Measurements from ENCODE around the gene KIDINS220. TPM values are rescaled to one million over a fixed set of nuclear protein-coding genes. Genes with fewer than 3 reads are reported as not detected.

The KIDINS220 gene
- total RNA-seq, 2 donors from 2014 or later: 33.2 to 44.5 TPM

- Mint-ChIP-seq H3K4me1 (peaks cover 1% of the 10 kb centered on the region), H3K27ac (no peak overlapping the region), H3K4me3 (no peak overlapping the region), H3K27me3 (no peaks in the 10 kb centered on the region), H3K36me3 (ENCODE audit: low read depth) (no peaks in the 10 kb centered on the region)
- DNase-seq (no peak), ATAC-seq (no peak)
- H3K9me3 ChIP-seq (ENCODE audit: control insufficient read depth, low read length, poor library complexity, severe bottlenecking): no peaks in the 10 kb centered on the region
Measured at GRCh38 chr2:8862230-8862629, 24.8 kb upstream of the KIDINS220 start.

- DNase-seq (no peak), ATAC-seq (no peak)
- no peak overlapping the region for H3K4me3 Mint-ChIP-seq
- no peaks in the 10 kb centered on the region for H3K27me3 Mint-ChIP-seq
- no peak overlapping the region for H3K27ac Mint-ChIP-seq
- H3K4me1 Mint-ChIP-seq: no peaks in the 10 kb centered on the region
- no peaks in the 10 kb centered on the region for H3K36me3 Mint-ChIP-seq (ENCODE audit: low read depth)
- H3K9me3 ChIP-seq (ENCODE audit: control insufficient read depth, low read length, poor library complexity, severe bottlenecking): no peaks in the 10 kb centered on the region
Measured at GRCh38 chr2:8861797-8862196, 24.4 kb upstream of the KIDINS220 start.

GRCh38 chr2:8860239-8860638, 22.8 kb upstream of the KIDINS220 start:
- no peak overlapping the region for H3K4me3 Mint-ChIP-seq
- no peaks in the 10 kb centered on the region for H3K27me3 Mint-ChIP-seq
- no peaks in the 10 kb centered on the region for H3K9me3 ChIP-seq (ENCODE audit: control insufficient read depth, low read length, poor library complexity, severe bottlenecking)
- no peaks in the 10 kb centered on the region for H3K4me1 Mint-ChIP-seq
- DNase-seq (no peak), ATAC-seq (no peak)
- no peaks in the 10 kb centered on the region for H3K36me3 Mint-ChIP-seq (ENCODE audit: low read depth)
- H3K27ac Mint-ChIP-seq: no peak overlapping the region

GRCh38 chr2:8858910-8859309, 21.5 kb upstream of the KIDINS220 start:
- H3K27me3 Mint-ChIP-seq: no peaks in the 10 kb centered on the region
- no peak overlapping the region for H3K4me3 Mint-ChIP-seq
- H3K4me1 Mint-ChIP-seq: no peaks in the 10 kb centered on the region
- no peaks in the 10 kb centered on the region for H3K36me3 Mint-ChIP-seq (ENCODE audit: low read depth)
- no peaks in the 10 kb centered on the region for H3K9me3 ChIP-seq (ENCODE audit: control insufficient read depth, low read length, poor library complexity, severe bottlenecking)
- no peak for ATAC-seq
- no peak overlapping the region for H3K27ac Mint-ChIP-seq
- no peak for DNase-seq

- H3K9me3 ChIP-seq (ENCODE audit: control insufficient read depth, low read length, poor library complexity, severe bottlenecking): no peaks in the 10 kb centered on the region
- Mint-ChIP-seq H3K4me1 (no peaks in the 10 kb centered on the region), H3K36me3 (ENCODE audit: low read depth) (no peaks in the 10 kb centered on the region), H3K27me3 (no peaks in the 10 kb centered on the region), H3K27ac (no peak overlapping the region), H3K4me3 (no peak overlapping the region)
- DNase-seq: no peak
- ATAC-seq: no peak
Measured at GRCh38 chr2:8858264-8858663, 20.9 kb upstream of the KIDINS220 start.

GRCh38 chr2:8857709-8858108, 20.3 kb upstream of the KIDINS220 start:
- no peak for DNase-seq
- no peak for ATAC-seq
- Mint-ChIP-seq H3K36me3 (ENCODE audit: low read depth) (no peaks in the 10 kb centered on the region), H3K27ac (no peak overlapping the region), H3K4me1 (no peaks in the 10 kb centered on the region), H3K4me3 (no peak overlapping the region), H3K27me3 (no peaks in the 10 kb centered on the region)
- H3K9me3 ChIP-seq (ENCODE audit: control insufficient read depth, low read length, poor library complexity, severe bottlenecking): no peaks in the 10 kb centered on the region

- H3K9me3 ChIP-seq (ENCODE audit: control insufficient read depth, low read length, poor library complexity, severe bottlenecking): no peaks in the 10 kb centered on the region
- H3K27ac Mint-ChIP-seq: no peak overlapping the region
- H3K4me3 Mint-ChIP-seq: no peak overlapping the region
- H3K36me3 Mint-ChIP-seq (ENCODE audit: low read depth): no peaks in the 10 kb centered on the region
- H3K4me1 Mint-ChIP-seq: no peaks in the 10 kb centered on the region
- peaks cover 6% of the 10 kb centered on the region for H3K27me3 Mint-ChIP-seq
- DNase-seq (no peak), ATAC-seq (no peak)
Measured at GRCh38 chr2:8856176-8856575, 18.8 kb upstream of the KIDINS220 start.

GRCh38 chr2:8855010-8855409, 17.6 kb upstream of the KIDINS220 start:
- Mint-ChIP-seq H3K36me3 (ENCODE audit: low read depth) (no peaks in the 10 kb centered on the region), H3K27ac (no peak overlapping the region), H3K4me3 (no peak overlapping the region), H3K4me1 (no peaks in the 10 kb centered on the region), H3K27me3 (peaks cover 13% of the 10 kb centered on the region)
- DNase-seq (no peak), ATAC-seq (no peak)
- no peaks in the 10 kb centered on the region for H3K9me3 ChIP-seq (ENCODE audit: control insufficient read depth, low read length, poor library complexity, severe bottlenecking)

- no peaks in the 10 kb centered on the region for H3K36me3 Mint-ChIP-seq (ENCODE audit: low read depth)
- H3K9me3 ChIP-seq (ENCODE audit: control insufficient read depth, low read length, poor library complexity, severe bottlenecking): no peaks in the 10 kb centered on the region
- ATAC-seq (no peak), DNase-seq (no peak)
- no peak overlapping the region for H3K4me3 Mint-ChIP-seq
- no peaks in the 10 kb centered on the region for H3K4me1 Mint-ChIP-seq
- peaks cover 18% of the 10 kb centered on the region for H3K27me3 Mint-ChIP-seq
- H3K27ac Mint-ChIP-seq: no peak overlapping the region
Measured at GRCh38 chr2:8853426-8853825, 16.0 kb upstream of the KIDINS220 start.

- Mint-ChIP-seq H3K4me1 (no peaks in the 10 kb centered on the region), H3K27ac (no peak overlapping the region), H3K4me3 (no peak overlapping the region), H3K36me3 (ENCODE audit: low read depth) (no peaks in the 10 kb centered on the region), H3K27me3 (peaks cover 31% of the 10 kb centered on the region)
- ATAC-seq (no peak), DNase-seq (no peak)
- no peaks in the 10 kb centered on the region for H3K9me3 ChIP-seq (ENCODE audit: control insufficient read depth, low read length, poor library complexity, severe bottlenecking)
Measured at GRCh38 chr2:8851811-8852560, 14.6 kb upstream of the KIDINS220 start.

- no peak for ATAC-seq
- H3K27me3 Mint-ChIP-seq: peaks cover 41% of the 10 kb centered on the region
- DNase-seq: no peak
- no peak overlapping the region for H3K27ac Mint-ChIP-seq
- no peaks in the 10 kb centered on the region for H3K9me3 ChIP-seq (ENCODE audit: control insufficient read depth, low read length, poor library complexity, severe bottlenecking)
- H3K36me3 Mint-ChIP-seq (ENCODE audit: low read depth): peaks cover 5% of the 10 kb centered on the region
- H3K4me1 Mint-ChIP-seq: no peaks in the 10 kb centered on the region
- no peak overlapping the region for H3K4me3 Mint-ChIP-seq
Measured at GRCh38 chr2:8850845-8851487, 13.6 kb upstream of the KIDINS220 start.

- no peaks in the 10 kb centered on the region for H3K4me1 Mint-ChIP-seq
- ATAC-seq: no peak
- H3K4me3 Mint-ChIP-seq: no peak overlapping the region
- no peak for DNase-seq
- no peaks in the 10 kb centered on the region for H3K9me3 ChIP-seq (ENCODE audit: control insufficient read depth, low read length, poor library complexity, severe bottlenecking)
- no peak overlapping the region for H3K27ac Mint-ChIP-seq
- peaks cover 56% of the 10 kb centered on the region for H3K27me3 Mint-ChIP-seq
- H3K36me3 Mint-ChIP-seq (ENCODE audit: low read depth): peaks cover 7% of the 10 kb centered on the region
Measured at GRCh38 chr2:8849327-8849726, 11.9 kb upstream of the KIDINS220 start.

GRCh38 chr2:8848328-8849100, 11.1 kb upstream of the KIDINS220 start:
- peaks cover 64% of the 10 kb centered on the region for H3K27me3 Mint-ChIP-seq
- no peaks in the 10 kb centered on the region for H3K4me1 Mint-ChIP-seq
- DNase-seq: no peak
- peaks cover 7% of the 10 kb centered on the region for H3K36me3 Mint-ChIP-seq (ENCODE audit: low read depth)
- no peak overlapping the region for H3K4me3 Mint-ChIP-seq
- ATAC-seq: no peak
- H3K27ac Mint-ChIP-seq: no peak overlapping the region
- no peaks in the 10 kb centered on the region for H3K9me3 ChIP-seq (ENCODE audit: control insufficient read depth, low read length, poor library complexity, severe bottlenecking)

All from T-helper 17 cell (primary cell).